Lower leg skin (tissue), 4 donors: ENCODE results near the gene SLC25A29. TPM values are rescaled to one million over a fixed set of nuclear protein-coding genes. Genes with fewer than 3 reads are reported as not detected.
"Not testable (repeated sequence)": the region's sequence is repeated elsewhere in the genome, so short reads cannot be mapped to it uniquely, and the experiment has no call there.

Experiments
- DNase-seq, 2 donors: peaks; one replicate each; pipeline ENCODE4 v3.0.0-alpha.2; 2019; ENCODE audit warnings: low spot score in 2 of 2
- H3K4me3 ChIP-seq: fragments of 200-600 bp; sonication (generic); 2 replicates; pipeline ENCODE4 v1.5.1; 2017; ENCODE audit warnings: mild to moderate bottlenecking, low read depth; ENCODE audit not compliant: poor library complexity, severe bottlenecking
- CTCF ChIP-seq, 3 donors: fragments of 450-650 bp; IDR thresholded peaks; one replicate each; pipeline ENCODE4 v1.5.1; 2016; ENCODE audit warnings: antibody characterized with exemption in 3 of 3, mild to moderate bottlenecking in 3 of 3, moderate library complexity in 2 of 3
- POLR2A ChIP-seq, 2 donors: fragments of 450-650 bp; IDR thresholded peaks; one replicate each; pipeline ENCODE4 v1.6.1; 2016 to 2017; ENCODE audit warnings: antibody characterized with exemption in 2 of 2, mild to moderate bottlenecking in 1 of 2, moderate library complexity in 1 of 2
- WGBS, 2 donors: methylation state at CpG; one replicate each; pipeline ENCODE4 v1.1.5; 2018; 5-methylcytosine and 5-hydroxymethylcytosine counted together
- intact Hi-C: fragments of 100-400 bp; cut with DNase I; formaldehyde crosslinking; loops from one replicate; pipeline ENCODE4 v1.15.0; 2023; ENCODE audit warnings: low total_unique reads
- total RNA-seq, 4 donors: library from RNA; depleted of rRNA; stranded (reverse); fragments of >200 nt; gene quantifications; one replicate each; pipeline ENCODE4 v1.1.0, GENCODE V29; 2016

SLC25A29 gene
- total RNA-seq, 4 donors from 2014 or later = 98.5 to 166 (median 134) TPM

- WGBS, 2 donors = 47 to 56% methylated on average over 30 of the region's 30 CpGs
- peak; percentile 78 to 94 for DNase-seq
- intact Hi-C loops = no loop called here
- no peak overlapping the region for H3K4me3 ChIP-seq
- TF ChIP-seq CTCF (IDR thresholded peaks at IDR 0.05) (no peak), POLR2A (IDR thresholded peaks at IDR 0.05) (no peak)
Observed at GRCh38 chr14:100297320-100298300, 8.6 kb downstream of the SLC25A29 start.

- WGBS, 2 donors = 82 to 83% methylated on average over 11 of the region's 11 CpGs
- H3K4me3 ChIP-seq, intact Hi-C loops: not testable (repeated sequence)
- peak in 1 of 2 donors; percentile 64 for DNase-seq
Observed at GRCh38 chr14:100296729-100297128, 9.5 kb downstream of the SLC25A29 start.

- no peak overlapping the region for H3K4me3 ChIP-seq
- peak in 1 of 2 donors; percentile 74 for DNase-seq
- 85 to 88% methylated on average over 9 of the region's 9 CpGs for WGBS, 2 donors
- intact Hi-C loops = no loop called here
- TF ChIP-seq POLR2A (IDR thresholded peaks at IDR 0.05) (no peak), CTCF (IDR thresholded peaks at IDR 0.05) (no peak)
Observed at GRCh38 chr14:100296106-100296651, 10.1 kb downstream of the SLC25A29 start.

- TF ChIP-seq CTCF (IDR thresholded peaks at IDR 0.05) (no peak), POLR2A (IDR thresholded peaks at IDR 0.05) (no peak)
- DNase-seq = peak in 1 of 2 donors; percentile 81
Observed at GRCh38 chr14:100295376-100296105, 10.7 kb downstream of the SLC25A29 start.

GRCh38 chr14:100294963-100295330 lies 11.3 kb downstream of the SLC25A29 start:
- no peak for TF ChIP-seq CTCF (IDR thresholded peaks at IDR 0.05)
- no peak for TF ChIP-seq POLR2A (IDR thresholded peaks at IDR 0.05)
- 83 to 88% methylated on average over 2 of the region's 2 CpGs for WGBS, 2 donors
- intact Hi-C loops = no loop called here
- peak in 1 of 2 donors; percentile 52 for DNase-seq
- no peak overlapping the region for H3K4me3 ChIP-seq

More at GRCh38 chr14:100295376-100296105, 10.7 kb downstream of the SLC25A29 start:
- intact Hi-C loops = no loop called here
- 90 to 93% methylated on average over 16 of the region's 16 CpGs for WGBS, 2 donors
- H3K4me3 ChIP-seq = no peak overlapping the region
